H1 (cell line): ENCODE data around the gene RICTOR. TPM values are rescaled to one million over a fixed set of nuclear protein-coding genes. Genes with fewer than 3 reads are reported as not detected.
"Not testable (repeated sequence)": the region's sequence is repeated elsewhere in the genome, so short reads cannot be mapped to it uniquely, and the experiment has no call there.

Source experiments
- CTCF ChIA-PET: fragments of 300-600 bp; sonication (Branson Sonifier 250); formaldehyde crosslinking; loops from one replicate; lab custom pipeline; 2021; ENCODE audit not compliant: partially characterized antibody; lab: Charles Lee
- POLR2A ChIA-PET: fragments of 300-600 bp; sonication (Branson Sonifier 250); formaldehyde crosslinking; loops from one replicate; lab custom pipeline; 2021; ENCODE audit warnings: inconsistent platforms; ENCODE audit not compliant: partially characterized antibody; lab: Charles Lee
- DNase-seq, 2 experiments: peaks; one replicate each; pipeline versions ENCODE4 v3.0.0 to v3.0.0-alpha.2; 2010 to 2022; ENCODE audit warnings: low spot score in 2 of 2, low read depth in 1 of 2, mixed read lengths in 1 of 2
- FAIRE-seq: peaks from 2 replicates; lab custom pipeline; 2011; peaks lifted over from hg19 to GRCh38; lab: Jason Lieb, UNC
- H2AFZ ChIP-seq: 2 replicates; pipeline ENCODE4 v1.8.1; 2012; ENCODE audit warnings: low read length, inconsistent platforms
- H2AK5ac ChIP-seq: 2 replicates; pipeline ENCODE4 v1.6.1; 2013; ENCODE audit warnings: low read depth, low read length
- H2BK120ac ChIP-seq: replicated peaks from 2 replicates; pipeline ENCODE3; 2013; ENCODE audit warnings: low read depth, low read length, inconsistent platforms
- H2BK12ac ChIP-seq: 2 replicates; pipeline ENCODE4 v1.6.1; 2013; ENCODE audit warnings: low read depth, low read length
- H2BK15ac ChIP-seq: 2 replicates; pipeline ENCODE4 v1.6.1; 2013; ENCODE audit warnings: low read length
- H2BK20ac ChIP-seq: 2 replicates; pipeline ENCODE4 v1.6.1; 2013; ENCODE audit warnings: low read length
- H2BK5ac ChIP-seq: 2 replicates; pipeline ENCODE4 v1.6.1; 2013; ENCODE audit warnings: low read depth, low read length
- H3K14ac ChIP-seq: 2 replicates; pipeline ENCODE4 v1.6.1; 2013; ENCODE audit warnings: inconsistent platforms; ENCODE audit not compliant: insufficient read length
- H3K18ac ChIP-seq: 2 replicates; pipeline ENCODE4 v1.6.1; 2013; ENCODE audit warnings: low read length; ENCODE audit errors: extremely low read depth
- H3K23ac ChIP-seq: 2 replicates; pipeline ENCODE4 v1.6.1; 2013; ENCODE audit warnings: inconsistent platforms; ENCODE audit not compliant: insufficient read length
- H3K23me2 ChIP-seq: 2 replicates; pipeline ENCODE4 v1.6.1; 2013; ENCODE audit warnings: low read depth, low read length
- H3K27ac ChIP-seq: 2 replicates; pipeline ENCODE4 v1.6.1; 2011; ENCODE audit warnings: low read depth, low read length, inconsistent platforms
- H3K27me3 ChIP-seq, 4 experiments: replicated peaks in 1 of 4; 1 replicate in 1 of 4; 2 replicates in 3 of 4; pipeline versions ENCODE4 v1.6.1 to v1.8.1; 2011 to 2013; ENCODE audit warnings: low read length in 3 of 4, mild to moderate bottlenecking in 3 of 4, inconsistent platforms in 2 of 4, mixed read lengths in 2 of 4, moderate library complexity in 1 of 4; ENCODE audit not compliant: control insufficient read depth in 3 of 4, insufficient read depth in 3 of 4; ENCODE audit errors: extremely low read depth in 1 of 4
- H3K36me3 ChIP-seq, 4 experiments: 2 replicates each; pipeline versions ENCODE4 v1.6.1 to v1.8.1; 2011 to 2013; ENCODE audit warnings: mild to moderate bottlenecking in 4 of 4, low read length in 3 of 4, moderate library complexity in 2 of 4, control low read depth in 1 of 4, inconsistent platforms in 1 of 4; ENCODE audit not compliant: insufficient read depth in 4 of 4, control insufficient read depth in 2 of 4
- H3K4ac ChIP-seq: replicated peaks from 2 replicates; pipeline ENCODE3; 2013; ENCODE audit warnings: low read length, low read depth, mixed read lengths, inconsistent platforms; ENCODE audit not compliant: insufficient read length
- H3K4me1 ChIP-seq, 4 experiments: replicated peaks in 1 of 4; 1 replicate in 1 of 4; 2 replicates in 3 of 4; pipeline versions ENCODE4 v1.6.1 to v1.8.1; 2011 to 2013; ENCODE audit warnings: low read length in 3 of 4, inconsistent platforms in 2 of 4, mixed read lengths in 1 of 4; ENCODE audit not compliant: insufficient read depth in 4 of 4, control insufficient read depth in 3 of 4
- H3K4me2 ChIP-seq, 2 experiments: 2 replicates each; pipeline versions ENCODE4 v1.6.1 to v1.8.1; 2011 to 2013; ENCODE audit warnings: low read depth in 2 of 2, low read length in 2 of 2, control low read depth in 1 of 2, inconsistent platforms in 1 of 2, mild to moderate bottlenecking in 1 of 2; ENCODE audit not compliant: insufficient read depth in 1 of 2
- H3K4me3 ChIP-seq, 4 experiments: fragments of 200-600, 300-600 bp in 1 of 4; sonication (generic), shearing (Covaris generic), sonication (Bioruptor Twin) in 1 of 4; 2 replicates each; pipeline versions ENCODE4 v1.5.1 to v1.8.1; 2011 to 2016; ENCODE audit warnings: low read length in 4 of 4, low read depth in 3 of 4, control low read depth in 2 of 4, inconsistent platforms in 2 of 4, mild to moderate bottlenecking in 2 of 4, mixed read lengths in 1 of 4, moderate library complexity in 1 of 4; ENCODE audit not compliant: insufficient read depth in 2 of 4; ENCODE audit errors: extremely low read depth in 1 of 4
- H3K56ac ChIP-seq: replicated peaks from 2 replicates; pipeline ENCODE3; 2013; ENCODE audit warnings: low read depth, mild to moderate bottlenecking, mixed read lengths, low read length, inconsistent platforms; ENCODE audit not compliant: insufficient read length
- H3K79me1 ChIP-seq: 2 replicates; pipeline ENCODE4 v1.6.1; 2013; ENCODE audit warnings: low read depth, low read length, control low read depth
- H3K79me2 ChIP-seq, 2 experiments: 2 replicates each; pipeline versions ENCODE4 v1.6.1 to v1.8.1; 2012 to 2013; ENCODE audit warnings: low read length in 2 of 2, mild to moderate bottlenecking in 2 of 2, inconsistent platforms in 1 of 2; ENCODE audit not compliant: insufficient read depth in 2 of 2, control insufficient read depth in 1 of 2
- H3K9ac ChIP-seq, 4 experiments: replicated peaks in 1 of 4; 1 replicate in 1 of 4; 2 replicates in 3 of 4; pipeline versions ENCODE4 v1.6.1 to v1.8.1; 2011 to 2013; ENCODE audit warnings: low read depth in 3 of 4, low read length in 3 of 4, control low read depth in 2 of 4, mild to moderate bottlenecking in 2 of 4, moderate library complexity in 2 of 4, inconsistent platforms in 1 of 4; ENCODE audit errors: extremely low read depth in 1 of 4
- H3K9me3 ChIP-seq, 2 experiments: 2 replicates each; pipeline versions ENCODE4 v1.6.1 to v1.8.1; 2012 to 2013; ENCODE audit warnings: mild to moderate bottlenecking in 2 of 2, moderate library complexity in 2 of 2, control low read depth in 1 of 2, inconsistent platforms in 1 of 2, low read depth in 1 of 2, low read length in 1 of 2, mixed read lengths in 1 of 2; ENCODE audit not compliant: insufficient read depth in 2 of 2
- H4K20me1 ChIP-seq, 2 experiments: replicated peaks in 1 of 2; 2 replicates each; pipeline versions ENCODE3 to v1.8.1; 2011 to 2013; ENCODE audit warnings: inconsistent platforms in 2 of 2, low read length in 2 of 2, mild to moderate bottlenecking in 1 of 2; ENCODE audit not compliant: insufficient read depth in 2 of 2, control insufficient read depth in 1 of 2
- H4K5ac ChIP-seq: 2 replicates; pipeline ENCODE4 v1.6.1; 2013; ENCODE audit warnings: low read length, low read depth, mixed read lengths, inconsistent platforms; ENCODE audit not compliant: insufficient read length
- H4K8ac ChIP-seq: 2 replicates; pipeline ENCODE4 v1.8.0; 2013; ENCODE audit warnings: mild to moderate bottlenecking, moderate library complexity, low read length, inconsistent platforms; ENCODE audit not compliant: insufficient read depth; ENCODE audit errors: extremely low read depth
- H4K91ac ChIP-seq: replicated peaks from 2 replicates; pipeline ENCODE3; 2013; ENCODE audit warnings: low read length, mixed read lengths, inconsistent platforms; ENCODE audit not compliant: insufficient read length
- WGBS, 2 experiments: shearing (Covaris generic) in 1 of 2; methylation state at CpG; one replicate each; pipeline versions ENCODE4 v1.1.6 to v1.1.7; 2013 to 2015; ENCODE audit warnings: low lambda C conversion rate in 2 of 2, mixed read lengths in 2 of 2, inconsistent platforms in 1 of 2, low coverage in 1 of 2, missing lambda C conversion rate in 1 of 2; ENCODE audit not compliant: insufficient replicate concordance in 2 of 2, insufficient coverage in 1 of 2, insufficient read length in 1 of 2; ENCODE audit errors: extremely low coverage in 1 of 2, missing lambda C conversion rate in 1 of 2; 5-methylcytosine and 5-hydroxymethylcytosine counted together
- polyA plus RNA-seq, 7 experiments: library from polyadenylated mRNA; depleted of rRNA in 3 of 7; stranded (reverse) in 5 of 7; unstranded in 2 of 7; fragments of >200 nt in 5 of 7; fragments of 200-250 nt in 2 of 7; gene quantifications; 1 replicate in 5 of 7; 2 replicates in 1 of 7; 4 replicates in 1 of 7; pipeline versions ENCODE4 v1.2.1 to v1.2.3, GENCODE V29; 2011 to 2013; ENCODE audit warnings: missing spikeins in 2 of 7, mixed read lengths in 2 of 7
- total RNA-seq: library from RNA; stranded (reverse); fragmentation: NEBNext Ultra II Directional; extraction: Animal tissue kit (Norgen Biotek cat#: 25700); gene quantifications from 2 replicates; pipeline ENCODE4 v1.2.1, GENCODE V29; 2021

The RICTOR gene
- total and polyA plus RNA-seq, 2 of the 8 experiments (the other 6 are each of a cell fraction or from before 2014, with no cell fraction given): 4.3 to 26.6 TPM

GRCh38 chr5:39034493-39034892 is 39.7 kb downstream of the RICTOR start:
- H3K18ac ChIP-seq, H3K79me1 ChIP-seq, H3K4me1 ChIP-seq, H3K23me2 ChIP-seq, H2BK120ac ChIP-seq, H3K14ac ChIP-seq, H4K8ac ChIP-seq, H3K56ac ChIP-seq, FAIRE-seq, H3K23ac ChIP-seq, H3K36me3 ChIP-seq, H4K91ac ChIP-seq, POLR2A ChIA-PET, H2BK5ac ChIP-seq, H2BK12ac ChIP-seq, H4K5ac ChIP-seq, H3K4me2 ChIP-seq, H2AFZ ChIP-seq, H3K4me3 ChIP-seq, H3K4ac ChIP-seq, H4K20me1 ChIP-seq, H2BK15ac ChIP-seq, DNase-seq, H2BK20ac ChIP-seq, H3K27me3 ChIP-seq, H2AK5ac ChIP-seq, H3K27ac ChIP-seq, H3K9ac ChIP-seq: not testable (repeated sequence)
- CTCF ChIA-PET: interaction anchor here (1.3 to 1.6 kb wide), 2 partner anchors 10 to 47 kb away, joined by 3 read pairs; no protein-coding TSS in a partner anchor
- Histone ChIP-seq H3K79me2 (peaks cover 0 to 43% of the 10 kb centered on the region in 2 experiments; a peak in 2 of 4 replicates), H3K9me3 (peaks cover 7 to 19% of the 10 kb centered on the region in 2 experiments; a peak in 3 of 4 replicates)
- WGBS, 2 experiments: 90% methylated on average over 11 of the region's 12 CpGs; no CpG with 5 or more reads in 1 of the 2 experiments
